ENCODE measurements around the gene MRGPRD.

DNA sequence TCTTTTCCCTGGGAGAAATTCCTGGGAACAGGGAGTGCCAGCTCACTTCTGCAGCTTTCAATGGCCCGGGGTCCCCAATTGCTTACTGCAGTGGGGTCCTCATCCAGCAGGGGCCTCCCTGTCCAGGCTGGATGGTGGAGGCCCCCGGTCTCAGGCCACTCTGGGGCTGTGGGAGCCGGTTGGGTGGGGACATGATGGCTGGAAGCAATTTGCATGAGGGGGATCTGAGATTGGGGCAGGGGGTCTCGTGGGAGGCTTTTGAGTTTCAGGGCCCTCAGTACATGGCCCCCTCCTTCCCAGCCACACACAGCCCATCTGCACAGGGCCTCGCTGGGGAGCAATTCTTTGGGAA is 25.2 kb downstream of the MRGPRD start:
- TF ChIP-seq TAF1 (conservative IDR thresholded peaks at IDR 0.05) = no peak
- TF ChIP-seq, protein P1, sequence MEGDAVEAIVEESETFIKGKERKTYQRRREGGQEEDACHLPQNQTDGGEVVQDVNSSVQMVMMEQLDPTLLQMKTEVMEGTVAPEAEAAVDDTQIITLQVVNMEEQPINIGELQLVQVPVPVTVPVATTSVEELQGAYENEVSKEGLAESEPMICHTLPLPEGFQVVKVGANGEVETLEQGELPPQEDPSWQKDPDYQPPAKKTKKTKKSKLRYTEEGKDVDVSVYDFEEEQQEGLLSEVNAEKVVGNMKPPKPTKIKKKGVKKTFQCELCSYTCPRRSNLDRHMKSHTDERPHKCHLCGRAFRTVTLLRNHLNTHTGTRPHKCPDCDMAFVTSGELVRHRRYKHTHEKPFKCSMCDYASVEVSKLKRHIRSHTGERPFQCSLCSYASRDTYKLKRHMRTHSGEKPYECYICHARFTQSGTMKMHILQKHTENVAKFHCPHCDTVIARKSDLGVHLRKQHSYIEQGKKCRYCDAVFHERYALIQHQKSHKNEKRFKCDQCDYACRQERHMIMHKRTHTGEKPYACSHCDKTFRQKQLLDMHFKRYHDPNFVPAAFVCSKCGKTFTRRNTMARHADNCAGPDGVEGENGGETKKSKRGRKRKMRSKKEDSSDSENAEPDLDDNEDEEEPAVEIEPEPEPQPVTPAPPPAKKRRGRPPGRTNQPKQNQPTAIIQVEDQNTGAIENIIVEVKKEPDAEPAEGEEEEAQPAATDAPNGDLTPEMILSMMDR (IDR thresholded peaks at IDR 0.05; ENCODE audit: low read depth, low read length, missing input control) = no peak
